Neural crest cell (in vitro differentiated cells): ENCODE measurements around the gene TWF2. TPM values are rescaled to one million over a fixed set of nuclear protein-coding genes. Genes with fewer than 3 reads are reported as not detected.

ENCODE experiments used
- DNase-seq: peaks from one replicate; pipeline ENCODE4 v3.0.0; 2021; ENCODE audit warnings: low read depth, mixed read lengths, low spot score
- H3K27ac Mint-ChIP-seq: one replicate; pipeline ENCODE4 v1.8.0; 2021; ENCODE audit warnings: mild to moderate bottlenecking, mixed read lengths; ENCODE audit not compliant: unreplicated experiment
- H3K27me3 Mint-ChIP-seq: 2 replicates; pipeline ENCODE4 v1.8.0; 2021; ENCODE audit warnings: low read depth, mild to moderate bottlenecking, mixed read lengths
- H3K36me3 Mint-ChIP-seq: 2 replicates; pipeline ENCODE4 v1.8.0; 2021; ENCODE audit warnings: low read depth, mild to moderate bottlenecking, mixed read lengths
- H3K4me1 Mint-ChIP-seq: 2 replicates; pipeline ENCODE4 v1.8.0; 2021; ENCODE audit warnings: mixed read lengths
- H3K4me3 Mint-ChIP-seq: one replicate; pipeline ENCODE4 v1.8.0; 2021; ENCODE audit warnings: mild to moderate bottlenecking, mixed read lengths
- H3K9me3 Mint-ChIP-seq: 2 replicates; pipeline ENCODE4 v1.8.0; 2021; ENCODE audit warnings: mixed read lengths
- CTCF ChIP-seq: fragments of 200-600 bp; sonication (generic); conservative IDR thresholded peaks from 2 replicates; pipeline ENCODE4 v1.5.0; 2021; ENCODE audit warnings: antibody characterized with exemption, mild to moderate bottlenecking
- total RNA-seq: library from RNA; stranded (reverse); gene quantifications from 2 replicates; pipeline ENCODE4 v1.2.1, GENCODE V29; 2021

Gene TWF2
- total RNA-seq, 1 donor from 2014 or later: 31.7 TPM

GRCh38 chr3:52256622-52257021, 17.7 kb upstream of the TWF2 start:
- Mint-ChIP-seq H3K27me3 (no peaks in the 10 kb centered on the region), H3K36me3 (peaks cover 24% of the 10 kb centered on the region), H3K4me1 (no peaks in the 10 kb centered on the region), H3K27ac (no peak overlapping the region), H3K4me3 (no peak overlapping the region), H3K9me3 (no peaks in the 10 kb centered on the region)
- no peak for TF ChIP-seq CTCF
- DNase-seq: no peak

- peaks cover 24% of the 10 kb centered on the region for H3K36me3 Mint-ChIP-seq
These were observed 17.2 kb upstream of the TWF2 start for GRCh38 chr3:52256159-52256558.

GRCh38 chr3:52254608-52255007, 15.7 kb upstream of the TWF2 start:
- no peak for DNase-seq
- Mint-ChIP-seq H3K4me1 (no peaks in the 10 kb centered on the region), H3K36me3 (peaks cover 23% of the 10 kb centered on the region), H3K4me3 (no peak overlapping the region), H3K27me3 (no peaks in the 10 kb centered on the region), H3K9me3 (no peaks in the 10 kb centered on the region), H3K27ac (no peak overlapping the region)
- no peak for TF ChIP-seq CTCF

More at GRCh38 chr3:52256159-52256558, 17.2 kb upstream of the TWF2 start:
- Mint-ChIP-seq H3K4me3 (no peak overlapping the region), H3K9me3 (no peaks in the 10 kb centered on the region), H3K27me3 (no peaks in the 10 kb centered on the region), H3K27ac (no peak overlapping the region), H3K4me1 (no peaks in the 10 kb centered on the region)
- DNase-seq: no peak
- no peak for TF ChIP-seq CTCF

GRCh38 chr3:52253314-52254304, 14.7 kb upstream of the TWF2 start:
- no peak for DNase-seq
- no peak overlapping the region for H3K27ac Mint-ChIP-seq
- H3K4me1 Mint-ChIP-seq: no peaks in the 10 kb centered on the region
- peaks cover 3% of the 10 kb centered on the region for H3K27me3 Mint-ChIP-seq
- TF ChIP-seq CTCF: no peak
- H3K9me3 Mint-ChIP-seq: no peaks in the 10 kb centered on the region
- peaks cover 17% of the 10 kb centered on the region for H3K36me3 Mint-ChIP-seq
- no peak overlapping the region for H3K4me3 Mint-ChIP-seq

- peaks cover 8% of the 10 kb centered on the region for H3K36me3 Mint-ChIP-seq
- H3K4me1 Mint-ChIP-seq: peaks cover 1% of the 10 kb centered on the region
- no peaks in the 10 kb centered on the region for H3K9me3 Mint-ChIP-seq
- peak overlapping the region; percentile 16 for H3K4me3 Mint-ChIP-seq
- no peak for DNase-seq
- H3K27me3 Mint-ChIP-seq: peaks cover 29% of the 10 kb centered on the region
- no peak for TF ChIP-seq CTCF
- H3K27ac Mint-ChIP-seq: no peak overlapping the region
These were observed 11.2 kb upstream of the TWF2 start for GRCh38 chr3:52250122-52250521.
